ENCODE data around the gene MB21D2. TPM values are rescaled to one million over a fixed set of nuclear protein-coding genes. Genes with fewer than 3 reads are reported as not detected.

The MB21D2 gene
- total and polyA plus RNA-seq, 2 experiments from 2014 or later = 8.1 to 35.9 TPM

DNA sequence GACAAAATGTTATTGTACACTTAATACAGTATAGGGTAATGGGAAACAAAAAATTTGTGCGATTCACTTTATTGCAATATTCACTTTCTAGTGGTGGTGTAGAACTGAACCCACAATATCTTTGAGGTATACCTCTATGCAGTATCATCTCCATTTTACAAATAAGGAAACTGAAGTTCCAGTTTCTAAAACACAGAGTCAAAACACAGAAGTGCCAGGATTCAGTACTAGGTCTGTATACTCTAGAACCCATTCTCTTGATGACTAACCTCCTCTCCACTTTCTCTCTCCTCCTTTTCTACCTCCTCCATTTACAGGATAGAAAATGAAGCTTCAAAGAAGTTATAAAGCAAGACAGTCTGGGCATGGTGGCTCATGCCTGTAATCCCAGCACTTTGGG, 62.2 kb downstream of the MB21D2 start:
- TF ChIP-seq POLR2AphosphoS5 (IDR thresholded peaks at IDR 0.05; ENCODE audit: low read depth) (no peak), CREB1 (CRISPR knock-in tag; IDR thresholded peaks at IDR 0.05; ENCODE audit: low read depth) (no peak), ZNF114 (CRISPR knock-in tag; IDR thresholded peaks at IDR 0.05) (no peak), ZNF331 (CRISPR knock-in tag; IDR thresholded peaks at IDR 0.05; ENCODE audit: low read depth) (no peak), EZH2phosphoT487 (IDR thresholded peaks at IDR 0.05; ENCODE audit: unreplicated experiment) (no peak), NANOG (IDR thresholded peaks at IDR 0.05; ENCODE audit: borderline replicate concordance) (no peak), STAT1 (IDR thresholded peaks at IDR 0.05; ENCODE audit: unreplicated experiment) (no peak)
- TF ChIP-seq, protein P1, sequence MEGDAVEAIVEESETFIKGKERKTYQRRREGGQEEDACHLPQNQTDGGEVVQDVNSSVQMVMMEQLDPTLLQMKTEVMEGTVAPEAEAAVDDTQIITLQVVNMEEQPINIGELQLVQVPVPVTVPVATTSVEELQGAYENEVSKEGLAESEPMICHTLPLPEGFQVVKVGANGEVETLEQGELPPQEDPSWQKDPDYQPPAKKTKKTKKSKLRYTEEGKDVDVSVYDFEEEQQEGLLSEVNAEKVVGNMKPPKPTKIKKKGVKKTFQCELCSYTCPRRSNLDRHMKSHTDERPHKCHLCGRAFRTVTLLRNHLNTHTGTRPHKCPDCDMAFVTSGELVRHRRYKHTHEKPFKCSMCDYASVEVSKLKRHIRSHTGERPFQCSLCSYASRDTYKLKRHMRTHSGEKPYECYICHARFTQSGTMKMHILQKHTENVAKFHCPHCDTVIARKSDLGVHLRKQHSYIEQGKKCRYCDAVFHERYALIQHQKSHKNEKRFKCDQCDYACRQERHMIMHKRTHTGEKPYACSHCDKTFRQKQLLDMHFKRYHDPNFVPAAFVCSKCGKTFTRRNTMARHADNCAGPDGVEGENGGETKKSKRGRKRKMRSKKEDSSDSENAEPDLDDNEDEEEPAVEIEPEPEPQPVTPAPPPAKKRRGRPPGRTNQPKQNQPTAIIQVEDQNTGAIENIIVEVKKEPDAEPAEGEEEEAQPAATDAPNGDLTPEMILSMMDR (conservative IDR thresholded peaks at IDR 0.05; ENCODE audit: low read depth in 2 of 2) = no peak
- TF ChIP-seq, protein P2, sequence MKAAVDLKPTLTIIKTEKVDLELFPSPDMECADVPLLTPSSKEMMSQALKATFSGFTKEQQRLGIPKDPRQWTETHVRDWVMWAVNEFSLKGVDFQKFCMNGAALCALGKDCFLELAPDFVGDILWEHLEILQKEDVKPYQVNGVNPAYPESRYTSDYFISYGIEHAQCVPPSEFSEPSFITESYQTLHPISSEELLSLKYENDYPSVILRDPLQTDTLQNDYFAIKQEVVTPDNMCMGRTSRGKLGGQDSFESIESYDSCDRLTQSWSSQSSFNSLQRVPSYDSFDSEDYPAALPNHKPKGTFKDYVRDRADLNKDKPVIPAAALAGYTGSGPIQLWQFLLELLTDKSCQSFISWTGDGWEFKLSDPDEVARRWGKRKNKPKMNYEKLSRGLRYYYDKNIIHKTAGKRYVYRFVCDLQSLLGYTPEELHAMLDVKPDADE (IDR thresholded peaks at IDR 0.05) = no peak
- TF ChIP-seq, protein P3, sequence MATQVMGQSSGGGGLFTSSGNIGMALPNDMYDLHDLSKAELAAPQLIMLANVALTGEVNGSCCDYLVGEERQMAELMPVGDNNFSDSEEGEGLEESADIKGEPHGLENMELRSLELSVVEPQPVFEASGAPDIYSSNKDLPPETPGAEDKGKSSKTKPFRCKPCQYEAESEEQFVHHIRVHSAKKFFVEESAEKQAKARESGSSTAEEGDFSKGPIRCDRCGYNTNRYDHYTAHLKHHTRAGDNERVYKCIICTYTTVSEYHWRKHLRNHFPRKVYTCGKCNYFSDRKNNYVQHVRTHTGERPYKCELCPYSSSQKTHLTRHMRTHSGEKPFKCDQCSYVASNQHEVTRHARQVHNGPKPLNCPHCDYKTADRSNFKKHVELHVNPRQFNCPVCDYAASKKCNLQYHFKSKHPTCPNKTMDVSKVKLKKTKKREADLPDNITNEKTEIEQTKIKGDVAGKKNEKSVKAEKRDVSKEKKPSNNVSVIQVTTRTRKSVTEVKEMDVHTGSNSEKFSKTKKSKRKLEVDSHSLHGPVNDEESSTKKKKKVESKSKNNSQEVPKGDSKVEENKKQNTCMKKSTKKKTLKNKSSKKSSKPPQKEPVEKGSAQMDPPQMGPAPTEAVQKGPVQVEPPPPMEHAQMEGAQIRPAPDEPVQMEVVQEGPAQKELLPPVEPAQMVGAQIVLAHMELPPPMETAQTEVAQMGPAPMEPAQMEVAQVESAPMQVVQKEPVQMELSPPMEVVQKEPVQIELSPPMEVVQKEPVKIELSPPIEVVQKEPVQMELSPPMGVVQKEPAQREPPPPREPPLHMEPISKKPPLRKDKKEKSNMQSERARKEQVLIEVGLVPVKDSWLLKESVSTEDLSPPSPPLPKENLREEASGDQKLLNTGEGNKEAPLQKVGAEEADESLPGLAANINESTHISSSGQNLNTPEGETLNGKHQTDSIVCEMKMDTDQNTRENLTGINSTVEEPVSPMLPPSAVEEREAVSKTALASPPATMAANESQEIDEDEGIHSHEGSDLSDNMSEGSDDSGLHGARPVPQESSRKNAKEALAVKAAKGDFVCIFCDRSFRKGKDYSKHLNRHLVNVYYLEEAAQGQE (IDR thresholded peaks at IDR 0.05; ENCODE audit: unreplicated experiment) = no peak
- TF ChIP-seq, protein P4, sequence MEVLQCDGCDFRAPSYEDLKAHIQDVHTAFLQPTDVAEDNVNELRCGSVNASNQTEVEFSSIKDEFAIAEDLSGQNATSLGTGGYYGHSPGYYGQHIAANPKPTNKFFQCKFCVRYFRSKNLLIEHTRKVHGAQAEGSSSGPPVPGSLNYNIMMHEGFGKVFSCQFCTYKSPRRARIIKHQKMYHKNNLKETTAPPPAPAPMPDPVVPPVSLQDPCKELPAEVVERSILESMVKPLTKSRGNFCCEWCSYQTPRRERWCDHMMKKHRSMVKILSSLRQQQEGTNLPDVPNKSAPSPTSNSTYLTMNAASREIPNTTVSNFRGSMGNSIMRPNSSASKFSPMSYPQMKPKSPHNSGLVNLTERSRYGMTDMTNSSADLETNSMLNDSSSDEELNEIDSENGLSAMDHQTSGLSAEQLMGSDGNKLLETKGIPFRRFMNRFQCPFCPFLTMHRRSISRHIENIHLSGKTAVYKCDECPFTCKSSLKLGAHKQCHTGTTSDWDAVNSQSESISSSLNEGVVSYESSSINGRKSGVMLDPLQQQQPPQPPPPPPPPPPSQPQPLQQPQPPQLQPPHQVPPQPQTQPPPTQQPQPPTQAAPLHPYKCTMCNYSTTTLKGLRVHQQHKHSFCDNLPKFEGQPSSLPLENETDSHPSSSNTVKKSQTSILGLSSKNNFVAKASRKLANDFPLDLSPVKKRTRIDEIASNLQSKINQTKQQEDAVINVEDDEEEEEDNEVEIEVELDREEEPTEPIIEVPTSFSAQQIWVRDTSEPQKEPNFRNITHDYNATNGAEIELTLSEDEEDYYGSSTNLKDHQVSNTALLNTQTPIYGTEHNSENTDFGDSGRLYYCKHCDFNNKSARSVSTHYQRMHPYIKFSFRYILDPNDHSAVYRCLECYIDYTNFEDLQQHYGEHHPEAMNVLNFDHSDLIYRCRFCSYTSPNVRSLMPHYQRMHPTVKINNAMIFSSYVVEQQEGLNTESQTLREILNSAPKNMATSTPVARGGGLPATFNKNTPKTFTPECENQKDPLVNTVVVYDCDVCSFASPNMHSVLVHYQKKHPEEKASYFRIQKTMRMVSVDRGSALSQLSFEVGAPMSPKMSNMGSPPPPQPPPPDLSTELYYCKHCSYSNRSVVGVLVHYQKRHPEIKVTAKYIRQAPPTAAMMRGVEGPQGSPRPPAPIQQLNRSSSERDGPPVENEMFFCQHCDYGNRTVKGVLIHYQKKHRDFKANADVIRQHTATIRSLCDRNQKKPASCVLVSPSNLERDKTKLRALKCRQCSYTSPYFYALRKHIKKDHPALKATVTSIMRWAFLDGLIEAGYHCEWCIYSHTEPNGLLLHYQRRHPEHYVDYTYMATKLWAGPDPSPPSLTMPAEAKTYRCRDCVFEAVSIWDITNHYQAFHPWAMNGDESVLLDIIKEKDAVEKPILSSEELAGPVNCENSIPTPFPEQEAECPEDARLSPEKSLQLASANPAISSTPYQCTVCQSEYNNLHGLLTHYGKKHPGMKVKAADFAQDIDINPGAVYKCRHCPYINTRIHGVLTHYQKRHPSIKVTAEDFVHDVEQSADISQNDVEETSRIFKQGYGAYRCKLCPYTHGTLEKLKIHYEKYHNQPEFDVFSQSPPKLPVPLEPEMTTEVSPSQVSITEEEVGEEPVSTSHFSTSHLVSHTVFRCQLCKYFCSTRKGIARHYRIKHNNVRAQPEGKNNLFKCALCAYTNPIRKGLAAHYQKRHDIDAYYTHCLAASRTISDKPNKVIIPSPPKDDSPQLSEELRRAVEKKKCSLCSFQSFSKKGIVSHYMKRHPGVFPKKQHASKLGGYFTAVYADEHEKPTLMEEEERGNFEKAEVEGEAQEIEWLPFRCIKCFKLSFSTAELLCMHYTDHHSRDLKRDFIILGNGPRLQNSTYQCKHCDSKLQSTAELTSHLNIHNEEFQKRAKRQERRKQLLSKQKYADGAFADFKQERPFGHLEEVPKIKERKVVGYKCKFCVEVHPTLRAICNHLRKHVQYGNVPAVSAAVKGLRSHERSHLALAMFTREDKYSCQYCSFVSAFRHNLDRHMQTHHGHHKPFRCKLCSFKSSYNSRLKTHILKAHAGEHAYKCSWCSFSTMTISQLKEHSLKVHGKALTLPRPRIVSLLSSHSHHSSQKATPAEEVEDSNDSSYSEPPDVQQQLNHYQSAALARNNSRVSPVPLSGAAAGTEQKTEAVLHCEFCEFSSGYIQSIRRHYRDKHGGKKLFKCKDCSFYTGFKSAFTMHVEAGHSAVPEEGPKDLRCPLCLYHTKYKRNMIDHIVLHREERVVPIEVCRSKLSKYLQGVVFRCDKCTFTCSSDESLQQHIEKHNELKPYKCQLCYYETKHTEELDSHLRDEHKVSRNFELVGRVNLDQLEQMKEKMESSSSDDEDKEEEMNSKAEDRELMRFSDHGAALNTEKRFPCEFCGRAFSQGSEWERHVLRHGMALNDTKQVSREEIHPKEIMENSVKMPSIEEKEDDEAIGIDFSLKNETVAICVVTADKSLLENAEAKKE (CRISPR knock-in tag; IDR thresholded peaks at IDR 0.05) = no peak
- H3K27ac ChIP-seq (ENCODE audit: low read depth) = no peak overlapping the region
- Mint-ChIP-seq H3K27ac (no peak overlapping the region), H3K27me3 (ENCODE audit: insufficient read depth, low read depth, poor library complexity) (peaks cover 6% of the 10 kb centered on the region), H3K36me3 (ENCODE audit: low read depth) (peaks cover 10% of the 10 kb centered on the region; the same call in 2 of the 3 replicates), H3K4me3 (no peak overlapping the region), H3K4me1 (peaks cover 49% of the 10 kb centered on the region), H3K9me3 (peaks cover 4% of the 10 kb centered on the region; the same call in 2 of the 3 replicates)
- no peak overlapping the region for H2AFZ ChIP-seq
- H3F3A ChIP-seq (replicated peaks; ENCODE audit: low read depth) = no peaks in the 10 kb centered on the region
- H3K4me2 ChIP-seq = no peak overlapping the region
- H3K4me3 ChIP-seq = no peak overlapping the region
- DNase-seq (ENCODE audit: low spot score) (no peak), ATAC-seq (no peak)
- H4K20me1 ChIP-seq (replicated peaks; ENCODE audit: insufficient read depth) = peaks cover 37% of the 10 kb centered on the region
- peaks cover 42% of the 10 kb centered on the region for H3K4me1 ChIP-seq (ENCODE audit: insufficient read depth)
- no peaks in the 10 kb centered on the region for H3K9me2 ChIP-seq (ENCODE audit: insufficient read depth)
- peaks cover 100% of the 10 kb centered on the region for H3K79me2 ChIP-seq (replicated peaks; ENCODE audit: insufficient read depth)
- no peaks in the 10 kb centered on the region for H3K36me3 ChIP-seq (ENCODE audit: insufficient read depth)
- no peaks in the 10 kb centered on the region for H3K27me3 ChIP-seq (ENCODE audit: insufficient read depth)

All from GM23338 (cell line).